Sigmoid colon (tissue), 4 donors: ENCODE measurements around the gene CYP2S1.

Source experiments
- POLR2A ChIP-seq, 2 donors: fragments of 450-650 bp; IDR thresholded peaks; one replicate each; pipeline ENCODE4 v1.6.1; 2016; ENCODE audit warnings: antibody characterized with exemption in 2 of 2, mild to moderate bottlenecking in 2 of 2, moderate library complexity in 2 of 2
- POLR2AphosphoS5 ChIP-seq, 4 donors: sonication (generic); formaldehyde crosslinking; IDR thresholded peaks; one replicate each; pipeline ENCODE4 v1.6.1; 2017; ENCODE audit warnings: antibody characterized with exemption in 4 of 4
- TF ChIP-seq, protein P1 (sequence below), 4 experiments: fragments of 450-650 bp in 3 of 4; fragments of 200-600 bp in 1 of 4; IDR thresholded peaks; one replicate each; pipeline ENCODE4 v1.5.1; 2016 to 2019; ENCODE audit warnings: antibody characterized with exemption in 4 of 4, mild to moderate bottlenecking in 3 of 4, moderate library complexity in 2 of 4

DNA sequence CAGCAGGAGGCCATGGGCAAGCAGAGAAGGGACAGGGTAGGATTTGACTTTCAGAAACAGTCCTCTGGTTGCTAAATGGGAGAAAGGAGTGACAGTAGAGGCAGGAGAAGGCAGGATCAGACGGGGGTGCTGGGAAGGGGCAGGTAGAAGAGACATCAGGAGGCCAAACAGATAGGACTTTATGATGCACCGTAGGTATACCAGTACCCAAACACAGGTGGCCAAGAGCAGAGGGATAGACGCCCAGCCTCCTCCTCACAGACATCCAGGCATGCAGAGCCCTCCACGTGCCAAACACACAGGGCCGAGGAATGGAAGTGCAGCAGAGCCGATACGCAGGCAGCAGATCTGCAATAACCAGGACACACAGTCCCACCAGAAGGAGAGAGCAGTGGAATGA lies 24.7 kb downstream of the CYP2S1 start:
- TF ChIP-seq, protein P1, sequence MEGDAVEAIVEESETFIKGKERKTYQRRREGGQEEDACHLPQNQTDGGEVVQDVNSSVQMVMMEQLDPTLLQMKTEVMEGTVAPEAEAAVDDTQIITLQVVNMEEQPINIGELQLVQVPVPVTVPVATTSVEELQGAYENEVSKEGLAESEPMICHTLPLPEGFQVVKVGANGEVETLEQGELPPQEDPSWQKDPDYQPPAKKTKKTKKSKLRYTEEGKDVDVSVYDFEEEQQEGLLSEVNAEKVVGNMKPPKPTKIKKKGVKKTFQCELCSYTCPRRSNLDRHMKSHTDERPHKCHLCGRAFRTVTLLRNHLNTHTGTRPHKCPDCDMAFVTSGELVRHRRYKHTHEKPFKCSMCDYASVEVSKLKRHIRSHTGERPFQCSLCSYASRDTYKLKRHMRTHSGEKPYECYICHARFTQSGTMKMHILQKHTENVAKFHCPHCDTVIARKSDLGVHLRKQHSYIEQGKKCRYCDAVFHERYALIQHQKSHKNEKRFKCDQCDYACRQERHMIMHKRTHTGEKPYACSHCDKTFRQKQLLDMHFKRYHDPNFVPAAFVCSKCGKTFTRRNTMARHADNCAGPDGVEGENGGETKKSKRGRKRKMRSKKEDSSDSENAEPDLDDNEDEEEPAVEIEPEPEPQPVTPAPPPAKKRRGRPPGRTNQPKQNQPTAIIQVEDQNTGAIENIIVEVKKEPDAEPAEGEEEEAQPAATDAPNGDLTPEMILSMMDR (IDR thresholded peaks at IDR 0.05), result no peak
- TF ChIP-seq POLR2AphosphoS5 (IDR thresholded peaks at IDR 0.05) (no peak), POLR2A (IDR thresholded peaks at IDR 0.05) (no peak)
